ENCODE data around the gene NEURL4.

DNA sequence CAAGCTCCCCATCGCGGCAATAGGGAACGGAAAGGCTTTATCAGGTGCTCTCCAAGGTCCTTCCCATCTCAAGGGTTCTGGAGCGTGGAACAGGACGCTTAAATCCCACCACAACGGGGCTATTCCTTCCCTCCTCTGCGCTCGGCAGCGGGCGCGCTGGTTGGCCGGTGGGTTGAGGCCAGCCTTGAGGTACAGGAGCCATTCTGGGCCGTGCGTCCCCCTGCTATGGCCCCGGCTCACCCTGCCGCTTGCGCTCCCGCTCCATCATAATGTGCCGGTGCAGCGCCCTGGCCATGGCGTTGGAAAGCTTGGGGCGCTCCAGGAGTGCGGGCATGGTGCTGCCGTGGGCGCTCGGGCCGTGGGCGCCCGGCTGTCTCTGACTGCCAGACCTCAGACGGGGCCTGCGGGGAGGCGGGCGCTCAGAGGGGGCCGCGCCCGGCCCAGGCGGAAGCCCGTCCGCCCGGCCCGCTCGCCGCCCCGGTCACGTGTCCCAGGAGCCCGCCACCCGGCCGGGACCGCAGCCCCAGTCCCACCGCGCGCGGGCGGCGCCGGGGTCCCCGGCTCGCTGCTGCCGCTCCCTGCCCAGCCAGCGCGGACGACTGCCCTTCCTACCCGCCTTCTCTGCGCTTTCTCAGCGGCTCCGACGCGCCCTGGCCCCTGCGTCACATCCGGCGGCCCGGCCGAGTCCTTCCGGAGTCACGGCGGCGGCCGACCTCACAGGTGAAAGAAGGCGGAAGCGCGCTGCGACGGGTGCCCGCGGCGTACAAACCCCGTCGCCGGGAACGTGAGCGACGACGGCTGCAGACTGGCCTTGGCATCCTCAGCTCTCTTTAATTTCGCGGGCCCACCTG, 14.2 kb downstream of the NEURL4 start, which contains the start of gene GPS2:
- TF ChIP-seq POLR2AphosphoS5 (IDR thresholded peaks at IDR 0.05) (peak; percentile 95), POLR2A (IDR thresholded peaks at IDR 0.05) (peak; percentile 82 to 88)
- TF ChIP-seq, protein P1, sequence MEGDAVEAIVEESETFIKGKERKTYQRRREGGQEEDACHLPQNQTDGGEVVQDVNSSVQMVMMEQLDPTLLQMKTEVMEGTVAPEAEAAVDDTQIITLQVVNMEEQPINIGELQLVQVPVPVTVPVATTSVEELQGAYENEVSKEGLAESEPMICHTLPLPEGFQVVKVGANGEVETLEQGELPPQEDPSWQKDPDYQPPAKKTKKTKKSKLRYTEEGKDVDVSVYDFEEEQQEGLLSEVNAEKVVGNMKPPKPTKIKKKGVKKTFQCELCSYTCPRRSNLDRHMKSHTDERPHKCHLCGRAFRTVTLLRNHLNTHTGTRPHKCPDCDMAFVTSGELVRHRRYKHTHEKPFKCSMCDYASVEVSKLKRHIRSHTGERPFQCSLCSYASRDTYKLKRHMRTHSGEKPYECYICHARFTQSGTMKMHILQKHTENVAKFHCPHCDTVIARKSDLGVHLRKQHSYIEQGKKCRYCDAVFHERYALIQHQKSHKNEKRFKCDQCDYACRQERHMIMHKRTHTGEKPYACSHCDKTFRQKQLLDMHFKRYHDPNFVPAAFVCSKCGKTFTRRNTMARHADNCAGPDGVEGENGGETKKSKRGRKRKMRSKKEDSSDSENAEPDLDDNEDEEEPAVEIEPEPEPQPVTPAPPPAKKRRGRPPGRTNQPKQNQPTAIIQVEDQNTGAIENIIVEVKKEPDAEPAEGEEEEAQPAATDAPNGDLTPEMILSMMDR (IDR thresholded peaks at IDR 0.05), result no peak

Data from gastroesophageal sphincter (tissue), 3 donors.